TTC549 (cell line): ENCODE results near the gene MEI1.
A peak's percentile ranks its signal among the peaks of the same experiment; 100 is the strongest.

Experiments
- FAIRE-seq: peaks from 2 replicates; lab custom pipeline; 2012; peaks lifted over from hg19 to GRCh38; lab: Jason Lieb, UNC

MEI1 gene

DNA sequence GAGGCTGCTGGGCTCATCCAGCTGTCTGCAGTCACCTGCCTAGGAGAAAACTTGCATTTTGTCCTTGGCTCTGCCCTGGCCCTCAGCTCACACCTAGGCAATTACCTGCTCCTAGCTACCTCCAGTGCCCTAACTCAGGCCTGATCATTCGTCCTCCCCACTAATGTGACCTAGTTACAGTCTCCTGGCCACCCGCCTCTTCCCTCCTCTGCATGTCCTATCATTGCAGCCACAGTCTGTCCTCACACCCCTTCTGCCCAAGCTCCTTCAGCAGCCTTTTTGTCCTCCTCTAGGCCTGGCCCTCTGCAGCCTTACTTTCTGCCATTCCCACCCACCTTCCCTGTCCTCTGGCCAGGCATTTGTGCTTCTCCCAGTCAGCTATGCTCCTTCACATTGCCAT is 83.4 kb downstream of the MEI1 start:
- no peak for FAIRE-seq

DNA sequence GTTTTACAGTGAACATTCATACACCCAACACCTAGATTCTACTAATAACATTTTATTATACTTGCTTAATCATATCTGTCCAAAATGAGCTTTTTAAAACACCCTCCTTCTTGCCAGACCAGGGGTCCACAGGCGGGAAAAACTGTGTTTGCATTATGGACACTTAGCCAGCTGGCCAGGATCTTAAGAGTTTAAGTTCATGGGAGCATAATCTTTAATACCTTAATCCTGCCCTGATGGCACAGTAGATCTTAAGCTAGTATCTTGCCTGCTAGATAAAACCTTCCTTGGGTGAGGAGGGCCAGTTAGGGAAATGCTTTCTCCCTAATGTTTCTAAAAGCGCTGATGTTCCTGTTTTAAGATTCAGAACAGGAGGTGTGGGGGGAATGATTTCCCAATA is 88.0 kb downstream of the MEI1 start:
- no peak for FAIRE-seq

DNA sequence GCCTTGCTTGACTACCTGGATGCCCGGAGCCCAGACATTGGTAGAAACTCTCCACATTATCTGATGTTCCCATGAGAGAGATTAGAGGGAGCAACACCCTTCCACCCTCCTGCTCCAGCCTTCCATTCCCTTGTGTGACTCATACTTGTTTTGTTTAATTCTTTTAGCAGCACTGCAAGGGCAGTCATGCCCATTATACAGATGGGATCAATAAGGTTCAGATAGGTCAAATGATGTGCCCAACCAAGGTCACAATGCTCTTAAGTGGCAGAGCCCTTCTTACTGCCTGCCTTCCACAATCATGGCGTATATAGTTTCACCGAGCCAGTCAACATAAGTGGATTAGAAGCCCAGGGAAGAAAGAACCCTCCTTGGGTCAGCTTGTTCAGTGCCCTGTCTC is 94.6 kb downstream of the MEI1 start:
- FAIRE-seq: no peak

DNA sequence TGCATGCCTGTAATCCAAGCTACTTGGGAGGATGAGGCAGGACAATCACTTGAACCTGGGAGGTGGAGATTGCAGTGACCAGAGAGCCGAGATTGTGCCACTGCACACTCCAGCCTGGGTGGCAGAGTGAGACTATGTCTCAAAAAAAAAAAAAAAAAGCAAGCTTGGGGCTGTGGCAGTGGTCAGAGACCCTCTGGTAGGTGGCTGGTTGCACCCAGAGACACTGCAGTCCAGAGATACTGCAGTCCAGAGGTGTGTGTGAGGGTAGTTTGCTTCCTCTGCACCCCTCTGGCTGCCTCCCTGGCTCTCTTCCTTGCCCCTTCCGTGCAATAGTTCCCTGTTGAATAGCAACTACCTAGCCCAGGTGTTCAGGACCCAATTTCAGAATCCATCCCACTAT is 99.4 kb downstream of the MEI1 start:
- FAIRE-seq: no peak

DNA sequence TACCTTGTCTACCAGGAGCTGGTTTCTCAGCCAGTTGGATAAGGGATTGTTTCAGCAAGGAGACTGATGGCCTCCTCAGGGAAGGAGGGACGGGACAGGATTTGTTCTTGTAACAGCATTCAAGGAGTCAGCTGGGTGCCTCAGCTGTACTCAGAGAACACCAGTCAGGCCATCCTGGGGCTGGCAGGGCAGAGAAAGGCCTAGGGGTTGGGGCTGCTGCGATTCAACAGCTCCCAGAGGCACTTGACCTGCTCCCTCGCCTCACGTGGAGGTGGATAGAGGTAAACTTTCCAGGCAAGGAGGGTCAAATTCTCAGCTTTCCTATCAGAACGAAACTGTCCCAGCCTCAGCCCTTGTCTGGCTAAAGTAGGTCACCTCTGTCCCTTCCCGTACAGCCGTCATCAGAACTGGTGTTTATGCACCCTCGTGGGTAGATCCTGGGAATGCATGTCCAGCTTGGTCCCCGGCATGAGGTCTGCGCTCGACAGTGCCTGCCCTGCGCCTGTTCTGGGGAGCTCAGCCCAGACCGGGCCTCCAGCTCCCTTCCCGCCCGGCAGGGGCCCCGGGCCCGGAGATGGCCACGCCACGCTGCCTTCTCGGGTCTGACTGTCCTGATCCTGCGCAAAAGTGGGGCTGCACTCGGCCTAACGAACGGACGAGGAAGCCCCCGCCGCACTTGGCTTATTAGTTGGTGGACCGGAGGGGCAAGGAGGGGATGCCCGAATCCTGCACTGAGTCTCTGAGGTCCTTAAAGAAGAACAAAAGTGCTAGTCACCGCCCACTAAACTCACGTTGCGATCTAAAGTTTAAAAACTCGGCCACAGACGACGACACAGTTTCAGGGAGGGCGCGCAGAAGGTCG is 100.4 kb downstream of the MEI1 start:
- no peak for FAIRE-seq

DNA sequence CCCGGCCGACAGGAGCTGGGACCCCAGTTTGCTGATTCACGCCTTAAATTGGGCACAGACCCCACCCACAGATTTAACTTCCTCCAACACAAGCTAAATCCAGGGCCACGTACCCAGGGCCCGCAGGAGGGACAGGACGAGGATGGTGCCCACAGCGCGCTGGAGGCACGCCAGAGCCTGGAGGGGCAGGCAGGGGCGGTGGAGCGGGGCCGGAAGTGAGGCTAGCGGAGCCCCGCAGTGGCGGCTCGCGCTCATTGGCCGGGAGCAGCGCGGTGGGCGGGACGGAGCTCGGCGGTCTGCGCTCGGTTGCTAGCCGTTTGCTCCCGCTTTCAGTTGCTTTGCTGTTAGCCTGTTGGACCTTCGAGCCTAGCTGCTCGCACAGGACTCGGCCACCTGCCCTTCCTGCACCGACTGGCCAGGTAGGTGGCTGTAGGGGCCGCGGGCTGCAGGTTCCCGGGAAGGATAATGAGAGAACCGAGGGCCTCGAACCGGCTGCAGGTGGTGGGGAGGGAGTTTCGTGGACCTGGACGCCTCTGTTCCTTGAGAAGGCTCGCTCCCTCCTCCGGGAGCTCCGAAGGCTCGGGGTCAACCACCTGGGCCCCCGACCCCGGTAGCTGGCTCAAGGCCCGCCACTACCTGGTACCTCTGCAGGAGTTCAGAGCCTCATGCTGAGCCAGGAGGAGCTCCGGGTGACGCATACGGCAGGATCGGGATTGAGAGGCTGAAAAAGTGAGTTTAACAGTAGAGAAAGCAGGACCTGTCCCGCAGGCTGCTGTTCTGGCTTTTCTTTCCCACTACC is 101.2 kb downstream of the MEI1 start, which contains the start of gene CCDC134:
TSS of gene CCDC134 (plus strand) at position 332 of the 799 bp plus-strand sequence. CDS start 8,212 bp downstream, outside the sequence.
- peak; percentile 47 for FAIRE-seq

DNA sequence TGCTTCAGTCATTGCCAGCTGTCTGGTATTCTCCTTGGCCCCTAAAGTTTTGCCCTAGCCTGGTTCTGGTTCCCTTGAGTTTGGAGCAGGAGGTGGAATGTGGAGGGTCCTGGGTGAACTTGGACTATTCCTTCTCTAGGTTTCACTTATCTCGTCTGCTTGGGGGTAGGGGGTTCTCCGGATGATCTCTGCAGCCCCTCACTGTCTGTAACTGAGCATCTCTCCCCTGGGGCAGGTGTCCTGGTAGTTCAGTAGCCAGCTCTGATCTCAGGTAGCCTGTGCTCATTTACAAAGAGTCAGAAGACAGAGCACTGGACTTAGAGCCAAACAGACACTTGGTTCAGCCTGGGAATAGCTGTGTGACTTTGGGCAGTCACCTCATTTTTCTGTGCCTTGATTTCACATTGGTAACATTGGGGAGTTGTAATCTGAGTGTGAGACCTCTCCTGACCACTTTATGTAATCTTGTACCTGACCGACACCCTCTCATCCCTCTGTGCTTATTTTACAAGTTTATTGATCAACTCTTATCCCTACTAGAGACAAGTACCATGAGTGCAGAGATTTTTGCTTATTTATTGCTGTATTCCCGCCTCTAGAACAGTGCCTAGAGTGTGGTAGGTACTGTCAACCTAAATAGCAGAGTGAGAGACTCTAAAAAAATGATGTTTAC is 102.0 kb downstream of the MEI1 start:
- FAIRE-seq: no peak

DNA sequence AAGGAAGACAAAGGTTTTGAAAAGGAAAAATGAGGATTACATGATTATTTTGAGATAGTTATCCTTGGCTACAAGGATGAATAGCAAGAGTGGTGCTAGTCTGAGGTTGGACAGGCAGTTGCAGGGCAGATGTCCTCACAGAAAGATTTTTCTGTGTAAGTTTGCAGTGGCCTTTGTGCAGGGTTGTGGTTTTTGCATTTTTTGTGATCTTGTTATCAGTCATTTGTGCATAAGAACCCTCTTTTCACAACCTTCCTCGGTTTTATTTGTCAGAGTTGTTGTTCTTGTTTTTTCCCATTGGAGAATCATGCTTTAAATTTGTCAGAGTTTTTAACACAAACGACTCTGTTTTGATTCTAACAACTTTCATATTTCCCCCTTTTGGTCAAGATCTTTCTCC is 102.6 kb downstream of the MEI1 start:
- no peak for FAIRE-seq

DNA sequence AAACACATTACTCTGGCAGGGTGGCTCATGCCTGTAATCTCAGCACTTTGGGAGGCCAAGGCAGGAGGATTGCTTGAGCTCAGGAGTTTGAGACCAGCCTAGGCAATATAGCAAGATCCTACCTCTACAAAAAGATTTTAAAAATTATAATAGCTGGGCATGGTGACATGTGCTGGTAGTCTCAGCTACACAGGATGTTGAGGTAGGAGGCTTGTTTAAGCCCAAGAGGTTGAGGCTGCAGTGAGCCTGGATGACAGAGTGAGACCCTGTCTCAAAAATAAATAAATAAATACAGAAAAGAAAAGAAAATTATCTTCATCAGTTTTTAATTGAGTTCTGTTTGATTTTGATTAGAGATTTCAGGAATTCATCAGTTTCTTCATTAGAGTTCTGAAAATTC is 106.3 kb downstream of the MEI1 start:
- peak; percentile 15 for FAIRE-seq

DNA sequence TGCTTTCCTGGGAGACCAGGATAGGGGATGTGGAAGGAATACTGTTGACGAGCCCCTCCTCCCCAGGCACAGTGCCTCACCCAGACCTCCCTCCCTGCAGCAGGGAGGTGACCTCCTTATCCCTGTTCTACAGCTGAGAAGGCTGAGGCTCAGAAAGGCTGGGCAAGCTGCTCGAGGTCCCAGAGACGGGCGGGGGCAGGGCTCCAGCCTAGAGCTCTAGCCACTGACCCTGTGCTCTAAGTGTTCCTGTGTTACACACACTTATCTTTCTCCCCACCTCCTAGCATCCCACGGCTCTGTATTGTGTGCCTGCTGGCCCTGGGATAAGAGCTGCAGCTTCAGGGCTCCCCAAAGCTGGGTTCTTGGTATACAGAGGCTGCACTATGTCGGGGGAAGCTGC is 109.1 kb downstream of the MEI1 start:
- FAIRE-seq: no peak

DNA sequence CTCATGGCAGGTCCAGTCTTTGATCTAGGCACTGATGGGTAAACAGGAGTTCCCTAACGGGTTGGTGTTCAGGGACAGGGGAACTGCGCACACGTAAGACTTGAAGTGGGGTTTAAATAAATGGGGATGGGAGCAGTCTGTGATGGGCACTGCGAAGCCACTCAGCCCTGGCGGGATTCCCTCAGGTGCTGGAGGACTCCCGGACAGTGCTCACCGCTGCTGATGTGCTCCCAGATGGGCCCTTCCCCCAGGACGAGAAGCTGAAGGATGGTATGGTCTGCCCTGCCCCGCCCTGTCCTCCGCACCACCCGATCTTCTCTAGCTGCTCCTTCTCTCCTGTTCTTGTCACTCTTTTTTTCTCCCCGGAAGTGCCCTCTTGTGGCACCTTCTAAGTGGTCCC is 110.7 kb downstream of the MEI1 start:
- no peak for FAIRE-seq

DNA sequence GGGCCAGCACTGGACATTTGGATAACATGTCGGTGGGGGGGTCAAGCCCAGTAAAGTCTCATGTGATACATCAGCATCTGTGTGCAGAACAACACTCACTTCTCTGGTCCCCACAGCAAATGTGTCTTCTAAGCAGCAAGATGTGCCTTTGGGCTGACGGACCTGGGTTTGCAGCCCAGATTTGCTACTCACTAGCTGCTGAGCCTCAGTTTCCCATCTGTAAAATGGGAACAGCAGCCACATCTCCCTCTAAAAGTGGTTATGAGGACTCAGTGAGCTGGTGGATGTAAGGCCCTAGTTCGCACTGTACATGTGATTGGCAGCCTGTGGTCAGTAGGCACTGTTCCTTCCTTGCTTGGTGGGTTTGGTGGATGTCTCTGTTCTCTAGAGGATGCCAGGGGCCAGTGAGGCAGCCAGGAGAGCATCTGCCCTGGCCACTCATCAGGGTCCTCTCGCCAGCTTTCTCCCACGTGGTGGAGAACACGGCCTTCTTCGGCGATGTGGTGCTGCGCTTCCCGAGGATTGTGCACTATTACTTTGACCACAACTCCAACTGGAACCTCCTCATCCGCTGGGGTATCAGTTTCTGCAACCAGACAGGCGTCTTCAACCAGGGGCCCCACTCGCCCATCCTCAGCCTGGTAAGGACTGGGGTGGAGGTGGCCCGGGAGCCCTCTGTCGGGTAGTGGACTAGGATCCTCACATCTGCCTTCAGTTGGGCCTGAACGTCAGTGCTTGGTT is 113.7 kb downstream of the MEI1 start:
- FAIRE-seq: no peak

DNA sequence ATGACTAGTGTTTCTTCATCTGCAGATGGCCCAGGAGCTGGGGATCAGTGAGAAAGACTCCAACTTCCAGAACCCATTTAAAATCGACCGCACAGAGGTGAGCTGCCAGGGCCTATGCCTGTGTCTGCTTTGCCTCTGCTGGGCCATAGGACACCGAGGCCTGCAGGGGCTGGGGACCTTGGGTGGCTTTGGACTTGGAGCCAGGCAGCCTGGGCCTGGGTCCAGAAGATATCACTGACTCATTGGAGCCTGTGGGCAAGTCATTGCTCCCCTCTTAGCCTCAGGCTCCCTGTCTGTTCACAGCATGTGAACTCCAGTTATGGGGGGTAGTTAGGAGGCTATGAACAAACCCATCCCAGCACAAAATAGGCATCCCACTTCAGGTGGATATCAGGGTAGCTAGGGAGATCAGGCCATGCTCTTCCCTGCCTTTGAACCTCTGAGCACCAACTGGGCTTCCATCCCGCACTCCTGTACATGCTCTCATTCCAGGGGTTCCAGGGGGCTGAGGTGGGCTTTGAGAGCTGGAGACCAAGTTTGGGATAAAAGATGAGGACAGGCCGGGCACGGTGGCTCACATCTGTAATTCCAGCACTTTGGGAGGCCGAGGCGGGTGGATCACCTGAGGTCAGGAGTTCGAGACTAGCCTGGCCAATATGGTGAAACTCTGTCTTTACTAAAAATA is 114.6 kb downstream of the MEI1 start:
- no peak for FAIRE-seq

DNA sequence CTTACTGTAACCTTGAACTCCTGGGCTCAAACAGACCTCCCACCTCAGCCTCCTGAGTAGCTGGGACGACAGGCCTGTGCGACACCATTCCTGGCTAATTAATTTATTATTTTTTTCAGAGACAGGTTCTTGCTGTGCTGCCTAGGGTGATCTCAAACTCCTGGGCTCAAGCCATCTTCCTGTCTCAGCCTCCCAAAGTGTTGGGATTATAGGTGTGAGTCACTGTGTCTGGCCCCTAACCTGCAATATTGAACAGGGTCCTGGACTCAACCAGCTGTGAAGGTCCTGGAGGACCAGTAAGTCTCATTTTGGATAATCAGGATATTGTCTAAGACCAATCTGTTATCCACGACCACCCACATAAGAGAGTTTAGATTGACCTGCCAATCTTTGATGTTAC is 116.4 kb downstream of the MEI1 start:
- FAIRE-seq: no peak

DNA sequence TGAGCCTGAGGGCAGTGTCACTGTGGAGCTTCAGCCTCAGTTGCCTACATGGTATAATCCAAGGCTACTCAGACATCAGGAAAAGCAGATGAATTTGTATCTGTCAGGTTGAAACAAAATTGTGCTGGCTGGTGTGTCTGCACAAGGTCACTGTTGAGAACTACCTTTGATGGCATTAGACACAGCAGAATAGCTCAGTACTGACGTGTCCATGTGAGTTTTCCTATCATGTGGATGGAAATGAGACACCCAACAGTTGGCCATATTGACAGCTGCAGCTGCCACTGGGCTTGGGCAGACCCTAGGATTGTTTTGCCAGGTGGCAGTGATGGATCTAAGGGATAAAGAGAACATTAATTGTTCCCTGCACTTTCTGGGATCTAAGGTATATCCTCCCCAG is 116.9 kb downstream of the MEI1 start:
- FAIRE-seq: no peak

DNA sequence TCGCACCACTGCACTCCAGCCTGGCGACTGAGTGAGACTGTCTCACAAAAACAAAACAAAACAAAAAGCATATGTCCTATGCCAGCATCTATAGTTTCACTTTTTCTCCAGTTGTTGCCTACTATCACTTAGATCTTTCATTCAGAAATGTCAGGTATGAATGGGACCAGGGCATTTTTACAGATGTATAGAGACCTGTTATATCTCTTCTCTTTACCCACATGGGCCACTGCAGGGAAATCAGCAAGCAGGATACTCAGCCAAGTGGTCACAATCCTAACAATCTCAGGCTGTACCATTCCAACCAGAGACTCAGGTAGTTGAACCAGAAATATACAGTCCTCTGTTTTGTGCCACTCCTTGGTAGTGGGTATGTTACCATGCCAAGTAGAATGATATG is 117.6 kb downstream of the MEI1 start:
- no peak for FAIRE-seq

DNA sequence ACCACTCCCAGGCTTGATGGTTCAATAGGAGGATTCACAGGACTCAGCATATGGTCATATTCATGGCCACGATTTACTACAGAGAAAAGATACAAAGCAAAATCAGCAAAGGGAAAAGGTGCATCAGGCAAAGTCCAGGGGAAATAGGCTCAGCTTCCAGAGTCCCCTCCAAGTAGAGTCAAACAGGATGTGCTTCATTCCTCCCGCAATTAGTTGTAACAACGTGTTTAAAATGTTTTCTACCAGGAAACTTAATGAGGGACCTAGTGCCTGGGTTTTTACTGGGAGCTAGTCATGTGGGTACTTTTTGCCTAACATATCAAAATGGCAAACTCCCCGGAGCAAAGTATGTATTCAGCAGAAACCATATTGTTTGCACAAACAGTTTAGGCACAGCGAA is 118.7 kb downstream of the MEI1 start:
- no peak for FAIRE-seq

DNA sequence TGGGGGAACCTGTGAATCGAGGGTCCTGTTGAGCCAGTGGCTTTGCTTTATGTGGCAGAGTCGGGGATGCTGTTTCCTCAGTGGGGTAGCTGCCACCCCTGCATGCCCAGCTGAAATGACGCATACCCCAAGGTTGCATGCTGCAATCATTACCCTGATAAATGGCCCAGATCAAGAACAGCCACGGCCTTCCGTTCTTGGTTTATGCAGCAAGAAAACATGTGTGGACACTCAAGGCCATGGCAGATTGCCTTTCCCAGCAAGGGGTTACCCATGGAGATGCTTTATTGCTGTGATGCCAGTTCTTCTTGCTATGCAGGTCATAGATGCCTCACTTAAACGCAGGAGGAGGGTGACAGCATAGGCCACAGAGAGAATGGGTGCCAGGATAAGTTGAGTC is 119.3 kb downstream of the MEI1 start:
- FAIRE-seq: no peak

DNA sequence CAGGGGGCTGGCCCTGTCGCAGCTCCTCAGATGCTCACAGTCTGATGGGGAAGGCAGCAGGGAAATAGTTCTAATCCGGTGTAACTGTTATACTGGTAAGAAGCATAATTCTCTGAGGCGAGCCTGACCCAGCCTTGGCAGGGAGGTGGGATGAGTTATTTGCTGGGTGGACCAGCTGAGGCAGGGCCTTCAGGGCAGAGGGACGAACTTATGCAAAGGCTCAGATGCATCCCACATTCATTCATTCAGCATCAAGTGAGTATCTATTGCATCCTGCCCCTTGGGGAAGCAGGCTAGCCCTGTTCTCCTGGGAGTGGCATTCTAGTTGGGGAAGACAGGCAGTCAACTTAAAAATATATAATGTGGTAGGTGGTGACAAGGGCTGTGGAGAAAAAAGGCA is 120.0 kb downstream of the MEI1 start:
- FAIRE-seq: no peak

DNA sequence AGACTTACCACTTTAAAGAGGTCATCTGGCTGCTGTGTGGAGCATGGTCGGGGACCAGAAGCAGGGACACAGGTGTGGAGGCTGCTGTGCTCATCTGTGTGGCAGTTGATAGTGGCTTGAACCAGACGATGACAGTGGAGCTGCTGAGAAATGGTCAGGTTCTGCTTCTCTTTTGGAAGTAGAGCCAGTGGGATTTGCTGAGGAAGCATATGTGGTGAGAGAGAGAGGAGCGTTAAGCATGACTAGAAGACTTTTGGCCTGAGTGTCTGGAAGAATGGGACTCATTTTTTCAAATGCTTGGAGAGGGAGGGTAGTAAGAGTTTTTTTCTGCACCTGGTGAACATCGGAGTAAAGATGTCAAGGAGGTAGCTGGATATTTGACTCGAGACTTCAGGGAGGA is 121.1 kb downstream of the MEI1 start:
- no peak for FAIRE-seq

DNA sequence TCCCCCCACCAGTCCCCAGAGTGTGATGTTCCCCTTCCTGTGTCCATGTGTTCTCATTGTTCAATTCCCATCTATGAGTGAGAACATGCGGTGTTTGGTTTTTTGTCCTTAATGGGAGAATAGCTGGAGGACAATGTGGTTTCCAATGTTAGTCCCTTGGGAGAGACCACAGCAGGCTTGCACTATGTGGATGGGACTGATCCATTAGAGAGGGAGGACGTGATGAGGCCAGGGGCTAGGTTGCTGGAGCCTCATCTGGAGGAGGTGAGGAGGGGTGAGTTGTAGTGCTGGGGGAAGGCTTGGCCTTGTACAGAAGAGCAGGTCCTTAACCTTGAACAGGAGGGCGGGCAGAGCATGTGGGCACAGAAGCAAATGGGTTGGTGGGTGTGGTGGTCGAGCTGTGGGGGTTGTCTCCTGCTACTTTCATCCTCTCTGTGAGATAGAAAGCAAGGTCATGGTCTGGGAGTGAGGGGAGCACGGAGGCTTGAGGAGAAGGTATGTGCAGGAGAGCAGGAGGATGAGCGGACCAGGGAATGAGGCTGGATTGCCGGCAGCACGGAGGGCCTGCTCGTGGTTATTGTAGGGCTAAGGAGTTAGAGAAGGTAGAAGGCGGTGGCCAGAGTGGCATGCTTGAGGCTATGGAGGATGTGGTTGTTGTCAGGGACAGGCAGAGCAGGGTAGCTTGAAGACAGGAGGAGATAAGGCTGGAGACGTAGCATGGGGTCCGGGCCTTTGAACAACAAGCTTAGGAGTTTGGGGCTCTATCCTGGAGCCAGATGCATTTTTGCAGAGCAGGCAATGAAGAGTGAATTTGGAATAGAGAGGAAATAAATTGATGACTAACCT is 122.4 kb downstream of the MEI1 start:
- no peak for FAIRE-seq
